Ascending aorta (tissue), 2 donors: ENCODE data around the gene WHRN. TPM values are rescaled to one million over a fixed set of nuclear protein-coding genes. Genes with fewer than 3 reads are reported as not detected.

Experiments used
- DNase-seq, 2 donors: peaks; one replicate each; pipeline ENCODE4 v3.0.0-alpha.2; 2019; ENCODE audit warnings: low spot score in 2 of 2
- H3K27ac ChIP-seq, 2 donors: fragments of 200-600 bp; sonication (generic); one replicate each; pipeline ENCODE4 v1.5.1; 2016 to 2017; ENCODE audit warnings: mild to moderate bottlenecking in 1 of 2
- H3K27me3 ChIP-seq: fragments of 200-600 bp; sonication (generic); one replicate; pipeline ENCODE4 v1.5.1; 2017
- H3K36me3 ChIP-seq, 2 donors: fragments of 200-600 bp; sonication (generic); one replicate each; pipeline ENCODE4 v1.5.1; 2016
- H3K4me1 ChIP-seq, 2 donors: fragments of 200-600 bp; sonication (generic); one replicate each; pipeline ENCODE4 v1.5.1; 2016 to 2017; ENCODE audit warnings: mild to moderate bottlenecking in 1 of 2
- H3K4me3 ChIP-seq, 2 donors: fragments of 200-600 bp; sonication (generic); one replicate each; pipeline ENCODE4 v1.5.1; 2016 to 2017; ENCODE audit warnings: mild to moderate bottlenecking in 1 of 2
- H3K9me3 ChIP-seq, 2 donors: fragments of 200-600 bp; sonication (generic); one replicate each; pipeline ENCODE4 v1.5.1; 2016
- CTCF ChIP-seq, 3 experiments: fragments of 200-600 bp in 2 of 3; fragments of 450-650 bp in 1 of 3; sonication (generic) in 2 of 3; IDR thresholded peaks; one replicate each; pipeline ENCODE4 v1.5.1; 2016 to 2019; ENCODE audit warnings: antibody characterized with exemption in 3 of 3, mild to moderate bottlenecking in 1 of 3, moderate library complexity in 1 of 3
- intact Hi-C: fragments of 100-400 bp; cut with DNase I; formaldehyde crosslinking; loops from one replicate; pipeline ENCODE4 v1.15.1; 2023
- total RNA-seq: library from RNA; depleted of rRNA; stranded (reverse); fragments of >200 nt; gene quantifications from one replicate; pipeline ENCODE4 v1.1.0, GENCODE V29; 2016

The WHRN gene
- total RNA-seq, 1 donor from 2014 or later = 3.9 TPM

- H3K27ac ChIP-seq = no peak overlapping the region
- no peaks in the 10 kb centered on the region for H3K27me3 ChIP-seq
- H3K4me3 ChIP-seq = no peak overlapping the region
- peak in 1 of 2 donors; percentile 38 for DNase-seq
- no peaks in the 10 kb centered on the region for H3K4me1 ChIP-seq
- H3K9me3 ChIP-seq = no peaks in the 10 kb centered on the region
- no peaks in the 10 kb centered on the region for H3K36me3 ChIP-seq
- no peak for TF ChIP-seq CTCF (IDR thresholded peaks at IDR 0.05)
- intact Hi-C loops = no loop called here
Observed at GRCh38 chr9:114431770-114432169, 73.5 kb downstream of the WHRN start.

- TF ChIP-seq CTCF (IDR thresholded peaks at IDR 0.05) = no peak
- Histone ChIP-seq H3K4me3 (no peak overlapping the region), H3K27me3 (no peaks in the 10 kb centered on the region), H3K27ac (no peak overlapping the region), H3K4me1 (no peaks in the 10 kb centered on the region), H3K9me3 (no peaks in the 10 kb centered on the region), H3K36me3 (no peaks in the 10 kb centered on the region)
- peak in 1 of 2 donors; percentile 30 for DNase-seq
- intact Hi-C loops = no loop called here
Observed at GRCh38 chr9:114431003-114431402, 74.3 kb downstream of the WHRN start.

GRCh38 chr9:114430457-114430856, 74.8 kb downstream of the WHRN start:
- TF ChIP-seq CTCF (IDR thresholded peaks at IDR 0.05) = no peak
- peak in 1 of 2 donors; percentile 7 for DNase-seq

GRCh38 chr9:114429488-114429887, 75.8 kb downstream of the WHRN start:
- DNase-seq = peak in 1 of 2 donors; percentile 59
- no peaks in the 10 kb centered on the region for H3K9me3 ChIP-seq
- H3K4me3 ChIP-seq = no peak overlapping the region

More at GRCh38 chr9:114430457-114430856, 74.8 kb downstream of the WHRN start:
- Histone ChIP-seq H3K4me3 (no peak overlapping the region), H3K27ac (no peak overlapping the region), H3K4me1 (no peaks in the 10 kb centered on the region), H3K27me3 (no peaks in the 10 kb centered on the region), H3K36me3 (no peaks in the 10 kb centered on the region), H3K9me3 (no peaks in the 10 kb centered on the region)
- intact Hi-C loops = no loop called here

GRCh38 chr9:114428466-114428865, 76.8 kb downstream of the WHRN start:
- Histone ChIP-seq H3K27me3 (no peaks in the 10 kb centered on the region), H3K36me3 (no peaks in the 10 kb centered on the region), H3K9me3 (no peaks in the 10 kb centered on the region), H3K4me3 (no peak overlapping the region), H3K27ac (no peak overlapping the region), H3K4me1 (no peaks in the 10 kb centered on the region)
- TF ChIP-seq CTCF (IDR thresholded peaks at IDR 0.05) = no peak
- DNase-seq = no peak
- intact Hi-C loops = no loop called here

More at GRCh38 chr9:114429488-114429887, 75.8 kb downstream of the WHRN start:
- intact Hi-C loops = no loop called here
- H3K36me3 ChIP-seq = no peaks in the 10 kb centered on the region
- H3K27ac ChIP-seq = no peak overlapping the region
- TF ChIP-seq CTCF (IDR thresholded peaks at IDR 0.05) = no peak
- H3K27me3 ChIP-seq = no peaks in the 10 kb centered on the region
- no peaks in the 10 kb centered on the region for H3K4me1 ChIP-seq

- Histone ChIP-seq H3K9me3 (no peaks in the 10 kb centered on the region), H3K36me3 (no peaks in the 10 kb centered on the region), H3K27me3 (no peaks in the 10 kb centered on the region), H3K4me3 (no peak overlapping the region), H3K4me1 (no peaks in the 10 kb centered on the region), H3K27ac (no peak overlapping the region)
- DNase-seq = no peak
- no peak for TF ChIP-seq CTCF (IDR thresholded peaks at IDR 0.05)
- intact Hi-C loops = no loop called here
Observed at GRCh38 chr9:114427644-114428043, 77.6 kb downstream of the WHRN start.
